Upper lobe of left lung (tissue), 6 donors: ENCODE data around the gene BACH1. TPM values are rescaled to one million over a fixed set of nuclear protein-coding genes. Genes with fewer than 3 reads are reported as not detected.

ENCODE experiments used
- ATAC-seq, 2 donors: fragments of 200-7000 bp; cut with Tn5 transposase; one replicate each; pipeline ENCODE4 v1.9.1; 2022; ENCODE audit warnings: mild to moderate bottlenecking in 2 of 2, moderate library complexity in 2 of 2; ENCODE audit not compliant: low FRiP score in 2 of 2
- DNase-seq, 2 donors: peaks; one replicate each; pipeline ENCODE4 v3.0.0-alpha.2; 2019 to 2020
- H3K27ac ChIP-seq, 4 donors: fragments of 200-600 bp; sonication (generic); one replicate each; pipeline ENCODE4 v1.5.1; 2016 to 2019
- H3K27me3 ChIP-seq, 4 donors: fragments of 200-600 bp; sonication (generic); one replicate each; pipeline ENCODE4 v1.5.1; 2017 to 2019
- H3K36me3 ChIP-seq, 4 donors: fragments of 200-600 bp; sonication (generic); one replicate each; pipeline ENCODE4 v1.5.1; 2016 to 2019
- H3K4me1 ChIP-seq, 4 donors: fragments of 200-600 bp; sonication (generic); one replicate each; pipeline ENCODE4 v1.5.1; 2018 to 2019
- H3K4me3 ChIP-seq, 4 donors: fragments of 200-600 bp; sonication (generic); one replicate each; pipeline ENCODE4 v1.5.1; 2017 to 2019; ENCODE audit warnings: mild to moderate bottlenecking in 2 of 4, moderate library complexity in 1 of 4
- H3K9me3 ChIP-seq, 4 donors: fragments of 200-600 bp; sonication (generic); one replicate each; pipeline ENCODE4 v1.5.1; 2018 to 2019
- EP300 ChIP-seq, 4 donors: sonication (generic); formaldehyde crosslinking; IDR thresholded peaks; one replicate each; pipeline ENCODE4 v1.5.1; 2017; ENCODE audit warnings: antibody characterized with exemption in 4 of 4, control low read depth in 2 of 4
- POLR2A ChIP-seq, 4 donors: fragments of 450-650 bp; IDR thresholded peaks; one replicate each; pipeline ENCODE4 v1.5.1; 2016 to 2017; ENCODE audit warnings: antibody characterized with exemption in 4 of 4, mild to moderate bottlenecking in 2 of 4
- POLR2AphosphoS5 ChIP-seq, 2 donors: sonication (generic); formaldehyde crosslinking; IDR thresholded peaks; one replicate each; pipeline ENCODE4 v1.5.1; 2017; ENCODE audit warnings: antibody characterized with exemption in 2 of 2
- WGBS, 2 donors: methylation state at CpG; one replicate each; pipeline ENCODE4 v1.1.5; 2017 to 2018; 5-methylcytosine and 5-hydroxymethylcytosine counted together
- total RNA-seq, 6 donors: library from RNA; depleted of rRNA in 4 of 6; stranded (reverse); fragments of >200 nt in 4 of 6; gene quantifications; one replicate each; pipeline versions ENCODE4 v1.1.0 to v1.2.1, GENCODE V29; 2016 to 2021
- TF ChIP-seq, protein P1 (sequence below), 6 experiments: fragments of 450-650 bp in 4 of 6; fragments of 200-600 bp in 2 of 6; sonication (generic) in 2 of 6; IDR thresholded peaks; one replicate each; pipeline ENCODE4 v1.5.1; 2016 to 2019; ENCODE audit warnings: antibody characterized with exemption in 6 of 6
- donor health status: DM: no; HTN: no; CAD: no; lungs with moderate emphysema.
- donor health status: DM: no; HTN: yes; CAD: no; lungs with severe emphysema.

The BACH1 gene
- total RNA-seq, 6 donors from 2014 or later: 41.6 to 119 (median 78.9) TPM

DNA sequence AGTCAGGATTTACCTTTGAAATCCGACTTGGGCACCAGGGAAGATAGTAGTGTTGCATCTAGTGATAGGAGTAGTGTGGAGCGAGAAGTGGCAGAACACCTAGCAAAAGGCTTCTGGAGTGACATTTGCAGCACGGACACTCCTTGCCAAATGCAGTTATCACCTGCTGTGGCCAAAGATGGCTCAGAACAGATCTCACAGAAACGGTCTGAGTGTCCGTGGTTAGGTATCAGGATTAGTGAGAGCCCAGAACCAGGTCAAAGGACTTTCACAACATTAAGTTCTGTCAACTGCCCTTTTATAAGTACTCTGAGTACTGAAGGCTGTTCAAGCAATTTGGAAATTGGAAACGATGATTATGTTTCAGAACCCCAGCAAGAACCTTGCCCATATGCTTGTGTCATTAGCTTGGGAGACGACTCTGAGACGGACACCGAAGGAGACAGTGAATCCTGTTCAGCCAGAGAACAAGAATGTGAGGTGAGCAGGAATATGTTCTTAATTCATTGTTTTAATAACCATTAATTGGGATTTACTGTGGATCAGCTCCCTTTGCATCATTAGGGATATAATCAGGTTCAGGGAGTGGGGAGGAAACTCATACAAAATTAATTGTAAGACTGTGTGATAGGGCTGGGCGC is 28.3 kb downstream of the BACH1 start:
- Histone ChIP-seq H3K36me3 (peaks cover 2 to 57% (median 26%) of the 10 kb centered on the region in 4 donors), H3K9me3 (no peaks in the 10 kb centered on the region), H3K4me3 (no peak overlapping the region), H3K27ac (no peak overlapping the region), H3K4me1 (peaks cover 0 to 4% (median 2%) of the 10 kb centered on the region in 4 donors), H3K27me3 (no peaks in the 10 kb centered on the region)
- no peak for DNase-seq
- TF ChIP-seq EP300 (IDR thresholded peaks at IDR 0.05): no peak
- no peak for TF ChIP-seq POLR2A (IDR thresholded peaks at IDR 0.05)
- no peak for TF ChIP-seq POLR2AphosphoS5 (IDR thresholded peaks at IDR 0.05)
- TF ChIP-seq, protein P1, sequence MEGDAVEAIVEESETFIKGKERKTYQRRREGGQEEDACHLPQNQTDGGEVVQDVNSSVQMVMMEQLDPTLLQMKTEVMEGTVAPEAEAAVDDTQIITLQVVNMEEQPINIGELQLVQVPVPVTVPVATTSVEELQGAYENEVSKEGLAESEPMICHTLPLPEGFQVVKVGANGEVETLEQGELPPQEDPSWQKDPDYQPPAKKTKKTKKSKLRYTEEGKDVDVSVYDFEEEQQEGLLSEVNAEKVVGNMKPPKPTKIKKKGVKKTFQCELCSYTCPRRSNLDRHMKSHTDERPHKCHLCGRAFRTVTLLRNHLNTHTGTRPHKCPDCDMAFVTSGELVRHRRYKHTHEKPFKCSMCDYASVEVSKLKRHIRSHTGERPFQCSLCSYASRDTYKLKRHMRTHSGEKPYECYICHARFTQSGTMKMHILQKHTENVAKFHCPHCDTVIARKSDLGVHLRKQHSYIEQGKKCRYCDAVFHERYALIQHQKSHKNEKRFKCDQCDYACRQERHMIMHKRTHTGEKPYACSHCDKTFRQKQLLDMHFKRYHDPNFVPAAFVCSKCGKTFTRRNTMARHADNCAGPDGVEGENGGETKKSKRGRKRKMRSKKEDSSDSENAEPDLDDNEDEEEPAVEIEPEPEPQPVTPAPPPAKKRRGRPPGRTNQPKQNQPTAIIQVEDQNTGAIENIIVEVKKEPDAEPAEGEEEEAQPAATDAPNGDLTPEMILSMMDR (IDR thresholded peaks at IDR 0.05): no peak
- ATAC-seq: no peak
- 92 to 96% methylated on average over 10 of the region's 10 CpGs for WGBS, 2 donors

- Histone ChIP-seq H3K4me1 (peaks cover 0 to 10% (median 5%) of the 10 kb centered on the region in 4 donors), H3K27me3 (no peaks in the 10 kb centered on the region), H3K4me3 (no peak overlapping the region), H3K36me3 (peaks cover 2 to 57% (median 28%) of the 10 kb centered on the region in 4 donors), H3K27ac (no peak overlapping the region), H3K9me3 (no peaks in the 10 kb centered on the region)
- ATAC-seq: no peak
- TF ChIP-seq, protein P1 (IDR thresholded peaks at IDR 0.05): no peak
- TF ChIP-seq POLR2AphosphoS5 (IDR thresholded peaks at IDR 0.05) (no peak), POLR2A (IDR thresholded peaks at IDR 0.05) (no peak)
- 84 to 86% methylated on average over 5 of the region's 5 CpGs for WGBS, 2 donors
- no peak for DNase-seq
Observed at GRCh38 chr21:29329406-29329805, 30.7 kb downstream of the BACH1 start.

DNA sequence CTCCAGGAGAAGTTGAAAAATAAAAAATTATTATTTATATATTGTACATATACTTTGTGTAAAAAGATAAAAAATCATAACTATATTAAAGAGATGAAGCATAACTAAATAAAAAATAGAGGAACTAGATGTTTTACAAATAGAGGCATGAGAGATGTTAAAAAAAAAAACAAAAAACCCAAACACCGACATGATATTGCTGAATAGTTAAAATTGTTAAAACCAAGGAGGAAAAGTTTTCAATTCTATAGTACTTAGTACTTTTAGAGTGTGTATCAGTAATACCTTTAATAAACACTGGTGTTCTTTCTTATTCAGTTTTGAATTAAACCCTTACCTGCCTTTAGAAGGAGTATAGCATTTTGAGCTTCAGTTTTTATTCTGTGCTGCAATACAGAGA is 32.1 kb downstream of the BACH1 start:
- peaks cover 0 to 10% (median 6%) of the 10 kb centered on the region in 4 donors for H3K4me1 ChIP-seq
- no peaks in the 10 kb centered on the region for H3K9me3 ChIP-seq
- H3K4me3 ChIP-seq: no peak overlapping the region
- H3K27ac ChIP-seq: no peak overlapping the region
- ATAC-seq (no peak), DNase-seq (no peak)
- TF ChIP-seq POLR2AphosphoS5 (IDR thresholded peaks at IDR 0.05): no peak
- TF ChIP-seq, protein P1 (IDR thresholded peaks at IDR 0.05): no peak
- no peak for TF ChIP-seq POLR2A (IDR thresholded peaks at IDR 0.05)
- no peak for TF ChIP-seq EP300 (IDR thresholded peaks at IDR 0.05)
- H3K27me3 ChIP-seq: no peaks in the 10 kb centered on the region
- peaks cover 2 to 62% (median 28%) of the 10 kb centered on the region in 4 donors for H3K36me3 ChIP-seq
- 83 to 84% methylated on average over 1 of the region's 1 CpG for WGBS, 2 donors

DNA sequence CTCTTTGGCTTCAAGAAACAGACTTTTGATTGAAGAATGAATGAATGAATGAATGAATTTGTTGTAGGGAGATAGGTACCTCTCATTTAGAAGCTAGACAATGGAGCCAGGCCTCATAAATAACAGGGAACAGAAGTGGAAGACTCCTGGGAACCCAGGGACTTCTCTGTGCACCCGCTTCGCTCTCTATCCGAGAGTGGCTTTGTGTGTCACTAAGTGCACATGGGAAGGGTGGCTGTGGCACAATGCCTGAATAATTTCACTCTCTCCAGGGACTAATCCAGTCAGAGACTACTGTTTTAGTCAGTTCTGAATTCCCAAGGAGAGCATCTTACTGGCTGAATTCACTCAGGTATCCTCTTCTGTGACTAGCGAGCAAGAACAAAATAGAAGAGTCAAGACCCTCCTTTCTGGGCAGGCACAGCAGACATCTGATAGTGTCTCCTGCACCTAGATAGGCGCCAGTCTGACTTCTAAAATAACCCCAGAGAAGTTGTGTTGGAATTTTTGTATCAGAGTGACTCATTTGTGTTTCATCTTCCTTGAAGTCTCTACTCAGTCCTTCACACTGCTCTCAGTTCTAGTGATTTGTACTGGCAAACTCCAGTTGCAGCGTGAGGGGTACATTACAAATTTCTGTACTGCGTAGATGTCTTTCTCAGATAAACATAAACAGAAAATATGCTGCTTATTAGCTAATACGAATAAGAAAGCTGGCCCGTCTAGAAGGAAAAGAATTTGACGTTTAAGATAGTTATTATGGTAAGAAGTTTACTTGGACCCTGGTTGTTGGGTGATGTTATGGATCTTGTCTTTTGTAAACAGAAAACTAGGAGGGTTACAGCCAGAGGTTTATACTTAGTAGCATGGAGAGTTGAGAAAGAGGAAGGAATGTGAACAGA is 34.0 kb downstream of the BACH1 start:
- peaks cover 0 to 44% (median 10%) of the 10 kb centered on the region in 4 donors for H3K36me3 ChIP-seq
- 87 to 92% methylated on average over 10 of the region's 10 CpGs for WGBS, 2 donors
- H3K27me3 ChIP-seq: no peaks in the 10 kb centered on the region
- DNase-seq (no peak), ATAC-seq (no peak)
- TF ChIP-seq, protein P1 (IDR thresholded peaks at IDR 0.05): no peak
- TF ChIP-seq POLR2AphosphoS5 (IDR thresholded peaks at IDR 0.05) (no peak), POLR2A (IDR thresholded peaks at IDR 0.05) (no peak), EP300 (IDR thresholded peaks at IDR 0.05) (no peak)
- no peak overlapping the region for H3K4me3 ChIP-seq
- H3K4me1 ChIP-seq: peaks cover 0 to 10% (median 8%) of the 10 kb centered on the region in 4 donors
- no peak overlapping the region for H3K27ac ChIP-seq
- no peaks in the 10 kb centered on the region for H3K9me3 ChIP-seq
